Body of pancreas (tissue), 4 donors: ENCODE measurements around the gene FAM89B.

Experiments
- CTCF ChIP-seq, 7 experiments: fragments of 450-650 bp in 4 of 7; fragments of 200-600 bp in 3 of 7; sonication (generic) in 3 of 7; IDR thresholded peaks; one replicate each; pipeline ENCODE4 v1.5.1; 2016 to 2019; ENCODE audit warnings: antibody characterized with exemption in 7 of 7
- POLR2A ChIP-seq, 3 donors: fragments of 450-650 bp; IDR thresholded peaks; one replicate each; pipeline ENCODE4 v1.6.1; 2016; ENCODE audit warnings: antibody characterized with exemption in 3 of 3, mild to moderate bottlenecking in 2 of 3

DNA sequence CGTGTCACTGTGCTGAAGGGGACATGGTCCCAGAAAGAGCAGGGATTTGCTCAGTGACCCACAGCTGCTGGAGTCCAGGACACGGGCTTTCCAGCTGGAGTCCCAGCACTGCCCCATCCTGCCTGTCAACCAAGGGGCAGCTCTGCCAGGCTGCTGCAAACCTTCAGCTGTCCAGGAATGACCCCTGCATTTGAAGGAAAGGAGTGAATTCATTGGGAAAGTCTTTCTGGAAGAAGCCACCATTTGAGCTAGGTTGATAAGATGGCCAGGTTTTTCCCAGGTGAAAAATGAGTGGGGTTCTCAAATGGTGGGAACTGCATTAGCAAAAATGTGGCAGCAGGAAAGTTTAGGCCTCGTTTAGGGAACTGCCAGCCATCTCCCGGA is 13.9 kb downstream of the FAM89B start:
- TF ChIP-seq CTCF (IDR thresholded peaks at IDR 0.05) (no peak), POLR2A (IDR thresholded peaks at IDR 0.05) (no peak)
